GM21390 (cell line): ENCODE results near the gene CNTN5.
"Not testable (repeated sequence)": the region's sequence is repeated elsewhere in the genome, so short reads cannot be mapped to it uniquely, and the experiment has no call there.

Experiments used
- ATAC-seq: cut with Tn5 transposase; IDR thresholded peaks from one replicate; pipeline ENCODE4 v1.9.1; 2021; ENCODE audit not compliant: unreplicated experiment

CNTN5 gene

GRCh38 chr11:99268886-99269285, 248.1 kb downstream of the CNTN5 start:
- no peak for ATAC-seq

DNA sequence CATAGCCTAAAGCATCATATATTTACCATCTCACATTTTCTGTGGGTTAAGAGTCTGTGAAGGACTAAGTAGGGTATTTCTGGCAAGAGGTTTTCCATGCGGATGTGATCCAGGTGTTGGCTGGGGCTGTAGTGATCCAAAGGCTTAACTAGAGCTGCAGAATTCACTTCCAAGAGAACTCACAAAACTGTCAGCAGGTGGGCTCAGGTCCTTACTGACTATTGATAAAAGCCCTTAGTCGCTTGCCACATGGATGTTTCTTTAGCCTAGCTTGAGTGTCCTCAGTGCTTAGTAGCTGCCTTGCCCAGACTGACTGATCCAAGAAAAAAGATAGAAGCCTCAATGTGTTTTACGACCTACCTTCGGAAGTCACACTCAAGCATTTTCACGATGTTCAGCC, 250.8 kb downstream of the CNTN5 start:
- ATAC-seq: no peak

GRCh38 chr11:99275521-99275920, 254.8 kb downstream of the CNTN5 start:
- no peak for ATAC-seq

DNA sequence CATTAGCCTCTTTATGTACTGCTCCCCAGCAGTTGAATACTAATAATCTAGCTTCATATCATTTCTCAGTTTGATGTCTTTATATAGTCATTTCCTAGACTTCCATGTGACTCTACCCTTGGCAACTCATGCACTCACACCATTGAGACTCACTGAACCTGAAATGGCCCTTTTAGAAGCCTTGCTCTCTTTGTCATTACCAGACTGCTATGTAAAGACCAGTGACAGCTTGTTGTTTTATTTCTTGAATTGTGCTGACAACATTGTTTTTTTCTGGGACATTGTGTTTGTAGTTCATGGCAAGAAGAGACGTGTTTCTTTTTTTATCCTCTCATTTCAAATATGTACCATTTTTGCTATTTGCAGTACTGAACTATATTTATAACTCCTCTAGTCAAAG, 256.5 kb downstream of the CNTN5 start:
- ATAC-seq: no peak

DNA sequence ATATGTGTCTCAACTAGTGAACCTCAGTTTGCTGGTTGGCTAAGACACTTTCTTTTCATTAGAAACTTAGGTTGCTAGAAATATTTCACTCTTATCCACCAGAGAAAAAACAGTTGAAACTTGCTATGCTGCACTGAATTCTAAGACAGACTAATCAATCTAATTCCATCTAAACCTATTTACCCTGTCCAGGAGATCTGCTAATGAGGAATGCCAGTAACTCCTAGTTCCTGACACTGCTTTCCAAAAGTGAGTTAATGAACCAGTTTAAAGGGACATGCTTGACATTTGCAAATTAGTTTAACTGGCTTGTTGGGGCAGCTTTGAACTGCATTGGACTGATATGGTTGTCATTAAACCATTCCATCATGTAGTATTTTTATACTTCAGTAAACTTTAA, 258.5 kb downstream of the CNTN5 start:
- ATAC-seq: no peak

DNA sequence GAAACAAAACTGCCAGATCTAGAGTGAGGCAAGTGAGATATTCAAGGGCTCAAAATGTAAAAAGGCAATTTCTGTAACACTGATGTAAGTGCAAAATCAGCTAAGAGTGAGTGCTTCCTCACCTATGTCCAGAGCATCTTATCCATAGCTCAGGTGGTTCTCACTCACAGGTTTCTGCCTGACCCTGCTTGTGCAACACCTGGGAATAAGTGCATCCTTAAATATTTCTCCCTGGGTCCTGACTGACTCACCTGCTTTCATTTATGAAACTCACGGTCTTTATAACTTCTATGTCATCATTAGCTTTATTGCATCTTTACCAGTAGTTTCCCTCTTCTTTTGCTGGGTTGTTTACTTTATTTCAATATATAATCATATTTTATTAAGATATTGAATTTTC, 260.6 kb downstream of the CNTN5 start:
- no peak for ATAC-seq

DNA sequence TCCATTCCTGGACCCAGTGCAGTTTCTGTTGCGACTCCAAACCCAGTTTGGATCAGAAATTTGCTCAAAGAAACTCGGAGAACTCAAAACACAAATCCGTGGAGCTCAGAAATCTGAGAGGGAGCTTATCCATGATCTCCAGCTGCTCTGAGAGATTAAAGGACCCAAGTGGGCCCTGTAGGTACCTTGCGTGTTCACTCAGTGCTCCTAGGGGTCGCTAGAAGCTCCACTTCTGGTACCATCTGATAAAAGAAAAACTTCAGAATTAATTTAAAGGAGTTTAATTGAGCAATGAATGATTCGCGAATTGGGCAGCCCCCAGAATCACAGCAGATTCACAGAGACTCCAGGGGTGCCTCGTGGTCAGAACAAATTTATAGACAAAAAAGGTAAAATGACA, 277.2 kb downstream of the CNTN5 start:
- not testable (repeated sequence) for ATAC-seq

GRCh38 chr11:99307510-99308088, 286.9 kb downstream of the CNTN5 start:
- no peak for ATAC-seq

- no peak for ATAC-seq
Observed at GRCh38 chr11:99311870-99312269, 291.1 kb downstream of the CNTN5 start.

DNA sequence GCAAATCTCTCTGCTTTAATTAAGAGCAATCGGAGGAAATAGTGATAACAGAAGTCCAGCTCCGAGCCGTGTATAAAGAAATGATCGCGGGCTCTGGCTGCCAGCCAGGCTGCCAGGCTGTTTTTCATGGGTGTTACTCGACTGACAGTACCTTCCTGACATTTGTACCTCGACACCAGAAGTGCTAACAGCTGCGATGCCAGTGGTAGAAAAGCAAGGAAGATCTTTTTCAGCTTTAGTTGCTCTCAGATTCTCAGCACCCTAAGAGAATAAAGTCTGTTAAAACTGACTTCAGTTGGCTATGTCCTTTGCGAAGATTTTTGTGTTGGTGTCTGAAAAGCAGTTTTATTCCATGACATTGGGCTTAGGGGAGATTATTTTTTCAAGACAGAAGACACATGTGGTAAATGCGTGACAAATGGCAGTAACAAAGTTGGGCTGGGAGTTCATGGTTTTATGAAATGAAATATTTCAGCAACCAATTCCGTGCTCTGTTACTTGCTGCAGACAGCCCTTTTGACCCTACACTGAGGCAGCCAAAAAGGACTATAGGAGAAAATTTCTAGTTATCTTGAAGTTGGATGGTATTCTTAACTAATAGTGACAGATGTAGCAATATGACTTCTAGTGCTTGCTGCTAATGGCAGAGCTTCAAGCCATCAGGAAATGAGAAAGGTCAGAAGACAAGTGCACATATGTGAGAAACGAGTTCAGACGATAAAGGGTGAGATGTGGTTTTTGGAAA, 296.2 kb downstream of the CNTN5 start:
- ATAC-seq: no peak

- ATAC-seq: no peak
Observed at GRCh38 chr11:99320769-99321290, 300.1 kb downstream of the CNTN5 start.

DNA sequence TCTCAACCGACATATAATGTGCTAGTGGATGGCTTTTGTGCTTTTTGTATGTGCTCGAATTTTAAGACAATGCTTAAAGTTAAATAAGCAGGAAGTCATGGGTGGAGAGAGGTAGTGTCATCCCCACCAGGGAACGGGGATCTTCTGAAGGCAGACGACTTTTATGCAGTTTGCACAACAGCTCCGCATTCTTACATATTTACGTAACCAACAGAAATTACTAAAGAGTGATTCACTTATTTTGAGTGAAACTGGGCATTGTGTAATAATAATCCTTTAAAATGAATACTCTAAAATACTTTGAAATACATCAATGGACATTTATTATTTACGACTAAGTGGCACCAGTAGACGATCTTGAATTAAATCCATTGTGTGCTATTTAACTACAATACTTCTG, 305.1 kb downstream of the CNTN5 start:
- no peak for ATAC-seq

DNA sequence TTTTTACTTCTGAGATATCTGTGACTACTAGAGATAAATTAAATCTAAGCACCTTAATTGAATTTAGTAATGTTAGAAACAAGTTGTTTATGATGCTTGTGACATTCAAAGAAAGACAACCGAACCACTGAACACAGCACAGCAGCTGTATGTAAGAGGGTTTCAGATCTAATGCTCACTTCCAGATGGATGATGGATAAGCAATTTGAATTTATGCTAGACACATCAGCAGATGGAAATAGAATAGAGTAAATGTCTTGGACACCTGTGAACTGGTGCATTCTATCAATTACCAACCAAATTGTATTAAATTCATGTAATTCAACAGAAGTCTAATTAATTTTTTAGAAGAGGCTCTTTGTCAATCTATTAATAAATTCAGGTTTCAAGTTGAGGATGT, 306.3 kb downstream of the CNTN5 start:
- no peak for ATAC-seq

- no peak for ATAC-seq
Observed at GRCh38 chr11:99327527-99327926, 306.8 kb downstream of the CNTN5 start.

DNA sequence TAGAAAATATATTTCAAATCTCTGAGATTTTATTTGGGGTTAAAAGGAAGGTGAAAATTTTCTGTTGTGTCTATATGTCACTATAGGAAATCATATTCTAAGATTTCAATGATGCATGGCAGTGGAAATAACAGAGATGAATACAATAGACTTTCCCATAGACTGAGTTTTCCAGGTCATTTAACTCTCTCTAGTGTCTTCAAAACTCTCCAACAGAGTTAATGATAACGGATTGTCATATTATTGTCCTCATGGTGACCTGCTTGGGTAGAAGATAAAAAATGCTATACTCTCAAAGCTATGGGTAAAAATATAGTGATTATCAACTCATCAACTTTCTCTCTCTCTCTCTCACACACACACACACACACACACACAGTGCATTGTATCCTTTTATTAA, 312.9 kb downstream of the CNTN5 start:
- ATAC-seq: no peak

- ATAC-seq: no peak
Observed at GRCh38 chr11:99343117-99343516, 322.4 kb downstream of the CNTN5 start.

GRCh38 chr11:99349151-99349673, 328.5 kb downstream of the CNTN5 start:
- ATAC-seq: no peak

DNA sequence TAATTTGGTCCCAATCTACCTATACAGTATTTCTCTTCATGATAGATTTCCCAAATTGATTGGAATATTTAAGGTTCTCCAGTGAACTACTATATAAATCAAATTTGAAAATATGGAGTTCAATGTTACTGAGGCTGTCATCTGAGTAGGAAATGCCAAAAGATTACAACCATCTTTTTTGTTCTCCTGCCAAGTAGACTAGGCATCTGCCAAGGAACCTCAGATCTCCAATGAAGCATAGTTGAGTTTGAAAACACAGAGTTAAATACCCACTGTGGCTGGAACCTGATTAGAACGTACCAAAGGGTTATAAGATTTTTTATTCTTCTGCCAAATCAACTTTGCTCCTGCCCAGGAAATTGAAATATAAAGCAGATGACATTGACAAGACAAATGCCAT, 330.9 kb downstream of the CNTN5 start:
- no peak for ATAC-seq

DNA sequence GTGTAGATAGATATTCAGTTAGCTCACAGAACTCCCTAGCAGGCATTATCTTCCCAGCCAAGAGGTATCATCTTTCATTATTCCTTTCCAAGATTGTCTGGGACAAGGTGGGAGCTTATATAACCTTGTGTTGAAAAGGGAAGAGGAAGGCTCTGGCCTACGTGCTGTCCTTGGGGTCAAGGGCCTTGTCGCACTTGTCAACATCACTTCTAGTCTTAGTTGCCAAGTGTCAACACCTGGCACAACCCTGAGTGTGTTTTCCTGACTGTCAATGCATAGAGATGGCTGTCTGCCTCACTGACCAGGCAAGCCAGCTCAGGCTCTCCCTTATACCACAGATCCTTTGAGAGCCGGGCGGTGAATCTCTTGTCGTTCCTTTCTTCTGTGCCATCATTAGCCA, 331.9 kb downstream of the CNTN5 start:
- ATAC-seq: no peak

- ATAC-seq: no peak
Observed at GRCh38 chr11:99366546-99366945, 345.8 kb downstream of the CNTN5 start.

DNA sequence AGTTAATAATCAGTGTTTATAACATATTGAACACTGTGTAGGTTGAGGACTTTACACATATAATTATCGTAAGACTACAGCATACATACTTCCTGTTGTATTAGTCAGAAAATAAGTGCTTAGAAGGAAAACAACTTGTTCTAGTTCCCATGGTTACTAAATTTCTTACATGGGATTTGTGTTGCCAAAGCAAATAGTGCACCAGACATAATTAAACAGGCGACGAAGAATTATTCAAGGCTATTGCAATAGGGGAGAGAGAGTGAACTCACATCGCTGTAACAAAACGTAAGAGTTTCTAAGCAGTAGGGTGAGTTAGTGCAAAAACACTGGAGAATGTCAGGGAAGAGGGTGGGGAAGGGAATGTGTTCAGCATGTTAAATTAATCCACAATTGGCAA, 347.8 kb downstream of the CNTN5 start:
- no peak for ATAC-seq

DNA sequence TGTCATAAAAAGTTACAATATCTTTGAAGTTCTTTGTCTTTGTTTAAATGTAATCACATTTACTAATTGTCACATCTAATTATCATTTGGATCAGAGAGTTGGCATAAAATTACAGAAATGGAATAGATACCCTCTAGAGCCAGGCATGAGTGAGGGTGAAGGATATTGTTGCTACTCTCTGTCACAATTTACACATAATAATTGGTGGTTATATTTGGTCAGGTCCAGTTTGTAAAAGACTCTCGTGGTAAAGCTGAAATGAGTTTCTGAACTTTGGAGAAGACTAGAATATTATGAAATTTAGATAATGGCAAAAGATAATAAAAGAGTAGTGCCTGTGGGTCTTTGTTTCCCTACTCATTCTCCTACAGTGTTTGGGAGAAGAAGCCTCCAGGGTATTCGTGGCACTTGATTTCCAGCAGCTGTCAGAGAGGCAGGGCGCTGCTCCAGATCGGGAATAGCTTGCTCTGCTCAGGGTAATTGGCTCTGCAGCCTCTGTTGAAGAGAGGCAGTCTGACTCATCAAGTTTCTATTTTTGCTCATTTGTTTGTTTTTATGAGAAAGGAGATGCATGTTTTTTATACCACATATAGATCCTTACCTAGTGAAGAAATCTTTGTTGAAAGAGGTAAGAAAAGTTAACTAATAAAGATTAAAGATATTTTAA, 349.9 kb downstream of the CNTN5 start:
- no peak for ATAC-seq
